HepG2 (cell line): ENCODE data around the gene ACER3. TPM values are rescaled to one million over a fixed set of nuclear protein-coding genes. Genes with fewer than 3 reads are reported as not detected.

Experiments
- ATAC-seq: fragments of 200-7000 bp; cut with Tn5 transposase; 3 replicates; pipeline ENCODE4 v1.9.1; 2020; ENCODE audit warnings: mild to moderate bottlenecking, moderate library complexity
- BruUV-seq: library from RNA; stranded (reverse); fragments of 400-500 nt; replicated peaks from 2 replicates; lab custom pipeline; 2021; lab: Mats Ljungman, UMichigan
- CTCF ChIA-PET: fragments of 300-600 bp; formaldehyde crosslinking; extraction: SDS; loops from one replicate; lab custom pipeline; 2021; ENCODE audit warnings: low total read pairs, inconsistent platforms, low intra/inter-chr PET ratio; lab: Yijun Ruan, JAX
- POLR2A ChIA-PET: fragments of 350-600 bp; sonication (Branson Sonifier 250); formaldehyde crosslinking; loops from one replicate; lab custom pipeline; 2020; ENCODE audit warnings: antibody characterized with exemption, inconsistent platforms; lab: Yijun Ruan, JAX
- DNase-seq: peaks from one replicate; pipeline ENCODE4 v3.0.0-alpha.2; 2015; ENCODE audit warnings: low spot score
- FAIRE-seq: peaks from 3 replicates; lab custom pipeline; 2011; peaks lifted over from hg19 to GRCh38; lab: Jason Lieb, UNC
- H2AFZ ChIP-seq: one replicate; pipeline ENCODE4 v1.6.1; 2011; ENCODE audit warnings: low read length, inconsistent platforms
- H3K27ac ChIP-seq: fragments of 300-600 bp; 3 replicates; pipeline ENCODE4 v1.8.0; 2011; ENCODE audit warnings: mixed run types, mild to moderate bottlenecking, mixed read lengths, low read length, inconsistent platforms; ENCODE audit not compliant: insufficient read depth; ENCODE audit errors: extremely low read length
- H3K27me3 ChIP-seq, 2 experiments: fragments of 200-600 bp in 1 of 2; 2 replicates in 1 of 2; 3 replicates in 1 of 2; pipeline versions ENCODE4 v1.6.0 to v1.8.0; 2011; ENCODE audit warnings: low read length in 2 of 2, mild to moderate bottlenecking in 2 of 2, moderate library complexity in 2 of 2, inconsistent platforms in 1 of 2; ENCODE audit not compliant: insufficient read depth in 2 of 2, control insufficient read depth in 1 of 2
- H3K36me3 ChIP-seq, 2 experiments: fragments of 200-600 bp in 1 of 2; replicated peaks in 1 of 2; 2 replicates in 1 of 2; 3 replicates in 1 of 2; pipeline versions ENCODE4 v1.5.1 to v1.8.0; 2011; ENCODE audit warnings: low read length in 2 of 2, inconsistent platforms in 1 of 2; ENCODE audit not compliant: insufficient read depth in 2 of 2, control insufficient read depth in 1 of 2
- H3K4me1 ChIP-seq: 2 replicates; pipeline ENCODE4 v1.5.1; 2012; ENCODE audit warnings: low read length, inconsistent platforms; ENCODE audit not compliant: insufficient read depth
- H3K4me2 ChIP-seq: 2 replicates; pipeline ENCODE4 v1.6.0; 2011; ENCODE audit warnings: low read depth, low read length, inconsistent platforms
- H3K4me3 ChIP-seq, 3 experiments: fragments of 200-600 bp in 1 of 3; sonication (generic), shearing (Covaris generic) in 1 of 3; replicated peaks in 1 of 3; 2 replicates each; pipeline ENCODE4 v1.5.1; 2011 to 2016; ENCODE audit warnings: low read length in 3 of 3, inconsistent platforms in 2 of 3, low read depth in 2 of 3, mild to moderate bottlenecking in 2 of 3, control low read depth in 1 of 3, mixed read lengths in 1 of 3; ENCODE audit not compliant: insufficient read depth in 1 of 3
- H3K79me2 ChIP-seq: one replicate; pipeline ENCODE4 v1.6.1; 2011; ENCODE audit warnings: low read length, inconsistent platforms; ENCODE audit not compliant: insufficient read depth
- H3K9ac ChIP-seq: 2 replicates; pipeline ENCODE4 v1.6.0; 2011; ENCODE audit warnings: mild to moderate bottlenecking, low read depth, low read length, inconsistent platforms; ENCODE audit not compliant: insufficient read depth
- H3K9me3 ChIP-seq: 2 replicates; pipeline ENCODE4 v1.5.1; 2012; ENCODE audit warnings: mild to moderate bottlenecking, low read length
- H4K20me1 ChIP-seq: 2 replicates; pipeline ENCODE4 v1.6.0; 2011; ENCODE audit warnings: inconsistent platforms, mild to moderate bottlenecking, low read length, moderate library complexity; ENCODE audit not compliant: insufficient read depth
- CCDC6 ChIP-seq: sonication (generic); formaldehyde crosslinking; IDR thresholded peaks from 2 replicates; pipeline ENCODE4 v1.8.1; 2022; ENCODE audit warnings: mild to moderate bottlenecking, missing genetic modification reagents, moderate library complexity
- IRF2 ChIP-seq: IDR thresholded peaks from 2 replicates; pipeline ENCODE4 v1.6.1; 2018; ENCODE audit warnings: missing genetic modification reagents, missing compliant biosample characterization
- KDM6A ChIP-seq: IDR thresholded peaks from 2 replicates; pipeline ENCODE4 v1.6.1; 2016; ENCODE audit warnings: low read depth
- MED13 ChIP-seq: sonication (generic); formaldehyde crosslinking; IDR thresholded peaks from 2 replicates; pipeline ENCODE4 v1.5.0; 2020; ENCODE audit warnings: missing genetic modification reagents
- MLLT10 ChIP-seq: sonication (generic); formaldehyde crosslinking; IDR thresholded peaks from 2 replicates; pipeline ENCODE4 v1.4.0; 2020; ENCODE audit warnings: missing genetic modification reagents
- MTA3 ChIP-seq: sonication (generic); formaldehyde crosslinking; IDR thresholded peaks from 2 replicates; pipeline ENCODE4 v1.4.0; 2020; ENCODE audit warnings: missing genetic modification reagents
- MXD4 ChIP-seq: IDR thresholded peaks from 2 replicates; pipeline ENCODE4 v1.6.1; 2016; ENCODE audit warnings: mild to moderate bottlenecking, missing biosample characterization, missing genetic modification reagents
- MYC ChIP-seq: sonication (generic); formaldehyde crosslinking; IDR thresholded peaks from 2 replicates; pipeline ENCODE4 v1.9.0; 2021; ENCODE audit warnings: missing genetic modification reagents, borderline replicate concordance
- NPAS2 ChIP-seq: sonication (generic); formaldehyde crosslinking; IDR thresholded peaks from 2 replicates; pipeline ENCODE4 v1.8.0; 2022; ENCODE audit warnings: mild to moderate bottlenecking, missing genetic modification reagents, borderline replicate concordance
- NR3C1 ChIP-seq: sonication (generic); formaldehyde crosslinking; IDR thresholded peaks from 2 replicates; pipeline ENCODE4 v1.4.0; 2020; ENCODE audit warnings: missing genetic modification reagents
- RBM22 ChIP-seq: fragments of 200-400 bp; formaldehyde crosslinking; optimal IDR thresholded peaks from 2 replicates; pipeline ENCODE3; 2017; ENCODE audit warnings: mild to moderate bottlenecking, low read length, moderate library complexity
- RFX3 ChIP-seq: IDR thresholded peaks from 2 replicates; pipeline ENCODE4 v1.6.1; 2016; ENCODE audit warnings: missing biosample characterization, missing genetic modification reagents
- RFXAP ChIP-seq: sonication (generic); formaldehyde crosslinking; IDR thresholded peaks from 2 replicates; pipeline ENCODE4 v1.4.0; 2020; ENCODE audit warnings: missing genetic modification reagents, borderline replicate concordance
- TRIM24 ChIP-seq: sonication (generic); formaldehyde crosslinking; IDR thresholded peaks from 2 replicates; pipeline ENCODE4 v1.8.0; 2022; ENCODE audit warnings: mild to moderate bottlenecking, missing genetic modification reagents
- YEATS2 ChIP-seq: sonication (generic); formaldehyde crosslinking; IDR thresholded peaks from 2 replicates; pipeline ENCODE4 v1.4.0; 2020; ENCODE audit warnings: missing genetic modification reagents, borderline replicate concordance
- ZFP36L2 ChIP-seq: sonication (generic); formaldehyde crosslinking; IDR thresholded peaks from 2 replicates; pipeline ENCODE4 v1.4.0; 2020; ENCODE audit warnings: missing genetic modification reagents
- ZNF121 ChIP-seq: sonication (generic); formaldehyde crosslinking; IDR thresholded peaks from 2 replicates; pipeline ENCODE4 v1.5.0; 2020; ENCODE audit warnings: mild to moderate bottlenecking, missing genetic modification reagents
- ZNF441 ChIP-seq: sonication (generic); formaldehyde crosslinking; IDR thresholded peaks from 2 replicates; pipeline ENCODE4 v1.7.0; 2021; ENCODE audit warnings: missing genetic modification reagents, borderline replicate concordance
- ZNF652 ChIP-seq: IDR thresholded peaks from 2 replicates; pipeline ENCODE4 v1.6.1; 2016; ENCODE audit warnings: low read depth, borderline replicate concordance
- WGBS: methylation state at CpG from one replicate; pipeline ENCODE4 v1.1.6; 2017; ENCODE audit warnings: low lambda C conversion rate; 5-methylcytosine and 5-hydroxymethylcytosine counted together
- in situ Hi-C: cut with HindIII; loops from 2 replicates; pipeline ENCODE4 v1.10.0; 2017; ENCODE audit warnings: low pct_unique_long_range_greater_than_20kb; ENCODE audit not compliant: extremely low pct_ligation_motif_present
- intact Hi-C: fragments of 100-400 bp; cut with micrococcal nuclease; formaldehyde crosslinking; loops from one replicate; pipeline ENCODE4 v1.10.0; 2022; ENCODE audit not compliant: unreplicated experiment
- polyA plus RNA-seq, 8 experiments: library from polyadenylated mRNA; depleted of rRNA in 3 of 8; stranded (reverse) in 7 of 8; unstranded in 1 of 8; fragments of >200 nt; fragmentation: Illumina TruSeq in 4 of 8; extraction: Trizol in 4 of 8; gene quantifications; 2 replicates each; pipeline versions ENCODE4 v1.2.1 to v1.2.3, GENCODE V29; 2011 to 2016; ENCODE audit warnings: low read depth in 4 of 8, missing spikeins in 1 of 8, mixed read lengths in 1 of 8; ENCODE audit not compliant: insufficient read depth in 1 of 8
- total RNA-seq, 5 experiments: library from RNA; depleted of rRNA; stranded (reverse); fragments of >200 nt; fragmentation: Illumina TruSeq; extraction: Trizol; gene quantifications; 2 replicates each; pipeline ENCODE4 v1.2.3, GENCODE V29; 2016; ENCODE audit warnings: low read depth in 1 of 5
- TF ChIP-seq, protein P1 (sequence below): sonication (generic); formaldehyde crosslinking; IDR thresholded peaks from 2 replicates; pipeline ENCODE4 v1.4.0; 2020; ENCODE audit warnings: missing genetic modification reagents, low read depth, mild to moderate bottlenecking, borderline replicate concordance

Gene ACER3
- total and polyA plus RNA-seq, 2 of the 13 experiments (the other 11 are each of a cell fraction or from before 2014, with no cell fraction given): 6.0 to 9.8 TPM

DNA sequence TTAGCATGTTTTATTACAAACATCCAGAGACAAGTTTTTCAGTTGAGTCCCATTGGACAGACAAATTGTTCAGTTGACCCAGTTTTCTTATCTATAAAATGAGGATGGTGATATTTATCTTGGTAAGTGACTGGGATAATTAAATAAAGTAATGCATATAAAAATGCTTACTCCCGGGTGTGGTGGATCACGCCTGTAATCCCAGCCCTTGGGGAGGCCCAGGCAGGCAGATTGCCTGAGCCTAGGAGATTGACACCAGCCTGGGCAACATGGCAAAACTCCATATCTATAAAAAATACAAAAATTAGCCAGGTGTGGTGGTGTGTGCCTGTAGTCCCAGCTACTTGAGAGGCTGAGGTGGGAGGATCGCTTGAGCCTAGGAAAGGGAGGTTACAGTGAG lies 15.6 kb upstream of the ACER3 start:
- Histone ChIP-seq H3K4me3 (no peak overlapping the region), H3K4me2 (no peak overlapping the region), H3K27ac (no peak overlapping the region), H3K27me3 (no peaks in the 10 kb centered on the region; a peak in 2 of 5 replicates), H3K9me3 (no peaks in the 10 kb centered on the region), H3K9ac (no peak overlapping the region), H2AFZ (no peak overlapping the region), H3K36me3 (no peaks in the 10 kb centered on the region), H3K79me2 (no peaks in the 10 kb centered on the region), H4K20me1 (no peaks in the 10 kb centered on the region), H3K4me1 (peaks cover 19% of the 10 kb centered on the region)
- ChIA-PET POLR2A (no interaction called here), CTCF (no interaction called here)
- TF ChIP-seq ZNF121 (CRISPR knock-in tag): 0 out of 2 replicates have a peak, but pooled peaks have one; percentile 21
- TF ChIP-seq RBM22: no peak
- no peak for ATAC-seq
- intact Hi-C loops: no loop called here
- 88% methylated on average over 3 of the region's 3 CpGs for WGBS
- no TSS peak for BruUV-seq
- no peak for DNase-seq
- FAIRE-seq: no peak
- in situ Hi-C loops: no loop called here

DNA sequence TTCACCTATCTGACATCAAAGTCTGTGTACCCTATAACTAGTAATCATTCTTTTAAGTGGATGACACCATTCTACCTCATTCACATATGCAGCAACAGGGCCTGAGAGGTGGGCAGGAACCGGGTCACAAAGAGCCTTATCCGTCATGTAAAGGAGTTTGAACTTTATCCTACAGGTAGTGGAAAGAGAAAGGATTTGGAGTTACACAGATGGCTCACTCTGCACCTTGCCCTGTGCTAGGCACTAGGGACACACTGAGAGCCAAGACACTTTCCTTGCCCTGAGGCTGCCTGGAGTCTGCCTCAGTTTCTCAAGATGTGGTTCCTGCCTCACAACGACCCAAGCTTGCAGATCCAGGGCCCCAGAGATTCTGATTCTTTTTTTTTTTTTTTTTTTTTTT lies 14.3 kb upstream of the ACER3 start:
- CTCF ChIA-PET: no interaction called here

More for the DNA sequence above, 14.3 kb upstream of the ACER3 start:
- FAIRE-seq (no peak), ATAC-seq (no peak), DNase-seq (no peak)
- WGBS: 34% methylated on average over 3 of the region's 3 CpGs
- no peaks in the 10 kb centered on the region for H4K20me1 ChIP-seq
- H3K9me3 ChIP-seq: no peaks in the 10 kb centered on the region
- H2AFZ ChIP-seq: no peak overlapping the region
- H3K9ac ChIP-seq: no peak overlapping the region
- no peak overlapping the region for H3K27ac ChIP-seq
- peaks cover 3 to 7% of the 10 kb centered on the region in 2 experiments; a peak in 3 of 5 replicates for H3K27me3 ChIP-seq
- intact Hi-C loops (no loop called here), in situ Hi-C loops (no loop called here)
- H3K36me3 ChIP-seq: no peaks in the 10 kb centered on the region
- no peaks in the 10 kb centered on the region for H3K79me2 ChIP-seq
- POLR2A ChIA-PET: no interaction called here
- peaks cover 19% of the 10 kb centered on the region for H3K4me1 ChIP-seq
- no peak overlapping the region for H3K4me3 ChIP-seq
- BruUV-seq: no TSS peak
- H3K4me2 ChIP-seq: no peak overlapping the region
- TF ChIP-seq MYC (CRISPR knock-in tag): no peak
- no peak for TF ChIP-seq MXD4 (CRISPR knock-in tag)
- TF ChIP-seq KDM6A (CRISPR knock-in tag): no peak
- no peak for TF ChIP-seq MED13 (CRISPR knock-in tag)
- no peak for TF ChIP-seq ZNF652 (CRISPR knock-in tag)
- no peak for TF ChIP-seq YEATS2
- TF ChIP-seq IRF2 (CRISPR knock-in tag): no peak
- TF ChIP-seq MLLT10 (CRISPR knock-in tag): no peak
- no peak for TF ChIP-seq TRIM24
- TF ChIP-seq CCDC6: no peak
- TF ChIP-seq NR3C1 (CRISPR knock-in tag): no peak
- TF ChIP-seq, protein P1, sequence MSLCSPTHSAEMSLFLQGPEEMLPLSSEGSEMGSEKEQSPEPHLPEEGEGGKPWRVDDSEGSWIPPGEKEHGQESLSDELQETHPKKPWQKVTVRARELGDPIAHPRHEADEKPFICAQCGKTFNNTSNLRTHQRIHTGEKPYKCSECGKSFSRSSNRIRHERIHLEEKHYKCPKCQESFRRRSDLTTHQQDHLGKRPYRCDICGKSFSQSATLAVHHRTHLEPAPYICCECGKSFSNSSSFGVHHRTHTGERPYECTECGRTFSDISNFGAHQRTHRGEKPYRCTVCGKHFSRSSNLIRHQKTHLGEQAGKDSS: no peak
- no peak for TF ChIP-seq ZNF441
- TF ChIP-seq RFXAP: no peak
- no peak for TF ChIP-seq RFX3 (CRISPR knock-in tag)
- no peak for TF ChIP-seq NPAS2 (CRISPR knock-in tag)
- no peak for TF ChIP-seq MTA3 (CRISPR knock-in tag)
- TF ChIP-seq ZFP36L2 (CRISPR knock-in tag): no peak
